Hematopoietic multipotent progenitor cell treated with erythropoietin and hydrocortisone succinate and interleukin-3 and kit ligand, for 4 days (in vitro differentiated cells): ENCODE data around the gene SHMT1.
"Not testable (repeated sequence)": the region's sequence is repeated elsewhere in the genome, so short reads cannot be mapped to it uniquely, and the experiment has no call there.

Experiments
- DNase-seq: peaks from one replicate; pipeline ENCODE4 v3.0.0-alpha.2; 2015

SHMT1 gene

GRCh38 chr17:18363101-18364049, at the start of gene SHMT1:
Gene SHMT1 (minus strand): TSS chr17:18363550. CDS start chr17:18355981, 7,569 bp downstream.
- peak; percentile 97 for DNase-seq

- DNase-seq = not testable (repeated sequence)
Observed at GRCh38 chr17:18412001-18412538, 48.7 kb upstream of the SHMT1 start.

GRCh38 chr17:18411377-18411864, 48.1 kb upstream of the SHMT1 start:
- peak; percentile 46 for DNase-seq

- DNase-seq = not testable (repeated sequence)
Observed at GRCh38 chr17:18410736-18411135, 47.4 kb upstream of the SHMT1 start.

GRCh38 chr17:18409321-18409720, 46.0 kb upstream of the SHMT1 start:
- peak; percentile 10 for DNase-seq

GRCh38 chr17:18408906-18409305, 45.6 kb upstream of the SHMT1 start:
- DNase-seq = peak; percentile 65

- DNase-seq = not testable (repeated sequence)
Observed at GRCh38 chr17:18403604-18404003, 40.3 kb upstream of the SHMT1 start.

- not testable (repeated sequence) for DNase-seq
Observed at GRCh38 chr17:18403166-18403565, 39.8 kb upstream of the SHMT1 start.

- not testable (repeated sequence) for DNase-seq
Observed at GRCh38 chr17:18401872-18402590, 38.7 kb upstream of the SHMT1 start.

GRCh38 chr17:18388728-18389127, 25.4 kb upstream of the SHMT1 start:
- not testable (repeated sequence) for DNase-seq

GRCh38 chr17:18388266-18388665, 24.9 kb upstream of the SHMT1 start:
- not testable (repeated sequence) for DNase-seq

- not testable (repeated sequence) for DNase-seq
Observed at GRCh38 chr17:18387583-18387982, 24.2 kb upstream of the SHMT1 start.

GRCh38 chr17:18384271-18384670, 20.9 kb upstream of the SHMT1 start:
- DNase-seq = not testable (repeated sequence)

GRCh38 chr17:18383079-18383481, 19.7 kb upstream of the SHMT1 start:
- DNase-seq = peak; percentile 40

GRCh38 chr17:18382441-18383078, 19.2 kb upstream of the SHMT1 start:
- no peak for DNase-seq

GRCh38 chr17:18381953-18382245, 18.5 kb upstream of the SHMT1 start:
- no peak for DNase-seq

- DNase-seq = no peak
Observed at GRCh38 chr17:18381158-18381952, 18.0 kb upstream of the SHMT1 start.

GRCh38 chr17:18380471-18381157, 17.3 kb upstream of the SHMT1 start:
- DNase-seq = no peak

- no peak for DNase-seq
Observed at GRCh38 chr17:18379246-18380146, 16.1 kb upstream of the SHMT1 start.

GRCh38 chr17:18378614-18379013, 15.3 kb upstream of the SHMT1 start:
- DNase-seq = not testable (repeated sequence)

- no peak for DNase-seq
Observed at GRCh38 chr17:18378205-18378505, 14.8 kb upstream of the SHMT1 start.
